ENCODE measurements around the gene GNB1. TPM values are rescaled to one million over a fixed set of nuclear protein-coding genes. Genes with fewer than 3 reads are reported as not detected.

The GNB1 gene
- total RNA-seq, 8 experiments from 2014 or later = 70.0 to 394 (median 196) TPM

DNA sequence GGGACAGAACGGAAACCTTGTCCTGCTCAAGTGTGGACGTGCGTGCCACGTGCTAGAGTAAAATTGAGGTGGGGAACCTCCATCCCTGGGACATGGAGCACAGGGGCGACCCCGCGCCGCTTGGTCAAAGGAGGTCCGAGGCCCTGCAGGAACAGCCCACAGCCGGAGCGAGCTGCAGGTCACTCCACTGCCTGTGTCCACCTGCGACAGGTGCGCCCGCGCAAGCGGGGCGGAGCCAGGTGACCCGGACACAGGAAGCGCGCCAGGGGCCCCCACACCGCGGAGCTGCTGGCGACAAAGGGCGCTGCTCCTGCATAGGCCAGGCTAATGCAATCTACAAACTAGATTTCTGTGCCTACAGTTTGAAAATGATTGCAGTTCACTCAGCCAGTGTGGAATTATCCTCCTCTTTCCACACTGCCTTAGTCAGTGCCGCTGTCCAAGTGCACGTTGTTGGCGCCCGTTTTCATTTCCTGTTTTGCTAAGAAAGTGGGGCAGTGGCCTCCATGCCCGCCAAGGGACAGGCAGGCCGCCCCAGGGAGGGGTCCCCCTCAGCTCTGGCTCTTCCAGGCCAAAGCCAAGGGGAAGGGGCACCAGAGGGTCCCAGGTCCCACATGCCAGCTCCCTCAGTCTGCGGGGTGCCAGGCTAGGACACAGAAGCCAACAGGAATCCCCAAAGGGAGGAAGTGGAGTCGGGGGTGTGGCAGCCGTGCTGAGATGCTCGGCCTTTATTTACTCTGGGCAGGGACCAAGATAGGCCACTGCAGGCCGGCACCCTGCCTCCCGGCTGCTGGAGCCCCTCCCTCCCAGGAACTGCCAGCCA lies 108.3 kb downstream of the GNB1 start:
- 8 to 53% (median 32%) methylated on average over 2 to 16 of the region's 36 CpGs; no CpG with 5 or more reads in 4 of the 10 experiments for WGBS, 10 experiments
- H3K4me3 ChIP-seq = no peak overlapping the region
- ATAC-seq (replicated peaks in 6 of 8) = peak in 3 of 8 experiments; percentile 6 to 26 (median 11)
- peaks cover 31 to 32% of the 10 kb centered on the region in 2 donors for H3K4me1 ChIP-seq (replicated peaks in 1 of 2)
- no peak overlapping the region for H3K27ac ChIP-seq
- in situ Hi-C loops (cut with MboI; ENCODE audit: low pct_unique_long_range_greater_than_20kb in 2 of 9, low sequenced_read_pairs in 9 of 9, unreplicated experiment in 9 of 9) = no loop called here

DNA sequence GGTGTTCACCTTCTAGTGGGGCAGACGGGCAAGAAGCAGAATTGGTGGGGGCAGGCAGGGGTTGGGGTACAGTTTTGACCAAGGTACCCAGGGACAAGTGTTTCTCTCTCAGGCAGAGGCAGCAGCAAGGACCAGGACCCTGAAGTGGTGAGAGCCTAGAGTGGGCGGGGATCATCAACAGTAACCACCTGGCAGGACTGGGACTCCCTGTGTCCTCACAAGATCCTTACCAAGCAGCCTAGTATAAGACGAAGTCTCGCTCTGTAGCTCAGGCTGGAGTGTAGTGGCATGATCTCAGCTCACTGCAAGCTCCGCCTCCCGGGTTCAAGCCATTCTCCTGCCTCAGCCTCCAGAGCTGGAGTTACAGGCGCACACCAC lies 109.4 kb downstream of the GNB1 start:
- H3K4me1 ChIP-seq (replicated peaks in 1 of 2) = peaks cover 38% of the 10 kb centered on the region in 2 donors
- in situ Hi-C loops (cut with MboI; ENCODE audit: low pct_unique_long_range_greater_than_20kb in 2 of 9, low sequenced_read_pairs in 9 of 9, unreplicated experiment in 9 of 9) = no loop called here
- no peak overlapping the region for H3K27ac ChIP-seq
- H3K4me3 ChIP-seq = no peak overlapping the region
- ATAC-seq (replicated peaks in 6 of 8) = no peak
- WGBS, 10 experiments = 67 to 100% (median 89%) methylated on average over 3 to 4 of the region's 7 CpGs; no CpG with 5 or more reads in 4 of the 10 experiments

GRCh38 chr1:1780598-1781525 lies 110.0 kb downstream of the GNB1 start:
- Histone ChIP-seq H3K4me1 (replicated peaks in 1 of 2) (peaks cover 38% of the 10 kb centered on the region in 2 donors), H3K4me3 (no peak overlapping the region), H3K27ac (peak overlapping the region; percentile 48 to 55)
- ATAC-seq (replicated peaks in 6 of 8) = no peak
- WGBS, 10 experiments = 78 to 100% (median 100%) methylated on average over 1 to 5 of the region's 7 CpGs; no CpG with 5 or more reads in 5 of the 10 experiments
- in situ Hi-C loops (cut with MboI; ENCODE audit: low pct_unique_long_range_greater_than_20kb in 2 of 9, low sequenced_read_pairs in 9 of 9, unreplicated experiment in 9 of 9) = no loop called here

DNA sequence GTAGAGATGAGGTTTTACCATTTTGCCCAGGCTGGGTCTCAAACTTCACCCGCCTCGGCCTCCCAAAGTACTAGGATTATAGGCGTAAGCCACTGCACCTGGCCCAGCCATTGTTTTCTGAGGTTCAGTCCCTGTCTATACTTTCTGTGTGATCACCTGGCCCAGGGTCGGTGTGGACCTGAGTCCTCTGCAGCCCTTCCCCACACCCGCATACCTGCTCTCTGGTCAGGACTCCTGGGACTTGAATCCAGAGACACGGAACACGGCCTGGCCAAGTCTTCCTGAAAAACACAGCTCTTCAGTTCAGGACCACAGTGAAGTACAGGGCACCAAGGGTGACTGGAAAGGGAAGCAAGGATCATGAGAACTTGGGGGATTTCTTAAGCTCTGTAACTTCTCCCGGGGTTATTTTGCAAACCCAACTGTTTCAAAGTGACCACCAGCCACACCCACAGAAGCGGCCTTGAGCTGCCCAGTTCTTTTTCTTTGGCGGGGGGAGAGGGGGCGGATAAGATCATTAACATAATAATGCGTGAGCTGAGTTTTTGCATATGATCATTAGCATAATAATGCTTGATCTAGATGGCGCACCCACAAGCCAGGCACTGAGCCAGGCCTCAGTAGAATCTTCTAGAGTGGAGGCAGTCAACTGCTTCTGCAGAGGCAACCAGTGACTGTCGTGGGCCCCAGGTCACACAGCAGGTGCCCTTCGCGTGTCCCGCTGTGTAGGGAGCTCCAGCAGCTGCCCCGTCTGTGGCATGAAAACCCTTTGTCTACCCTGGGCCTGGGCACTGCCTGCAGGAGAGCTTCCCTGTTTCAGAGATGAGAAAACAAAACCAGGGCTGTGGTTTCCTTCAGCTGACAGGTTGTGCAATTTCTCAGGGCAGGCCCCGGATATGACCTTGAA lies 110.9 kb downstream of the GNB1 start:
- in situ Hi-C loops (cut with MboI; ENCODE audit: low pct_unique_long_range_greater_than_20kb in 2 of 9, low sequenced_read_pairs in 9 of 9, unreplicated experiment in 9 of 9) = no loop called here
- ATAC-seq (replicated peaks in 6 of 8) = peak; percentile 6 to 45 (median 38)
- 10 to 100% (median 24%) methylated on average over 2 to 15 of the region's 19 CpGs; no CpG with 5 or more reads in 1 of the 10 experiments for WGBS, 10 experiments
- Histone ChIP-seq H3K4me3 (peak overlapping the region in 1 of 5 donors; percentile 89), H3K4me1 (replicated peaks in 1 of 2) (peaks cover 38 to 41% of the 10 kb centered on the region in 2 donors), H3K27ac (peak overlapping the region; percentile 48 to 55)

- peak overlapping the region in 2 of 5 donors; percentile 85 to 89 for H3K4me3 ChIP-seq
- WGBS, 10 experiments = 17 to 88% (median 58%) methylated on average over 2 to 9 of the region's 11 CpGs; no CpG with 5 or more reads in 3 of the 10 experiments
- in situ Hi-C loops (cut with MboI; ENCODE audit: low pct_unique_long_range_greater_than_20kb in 2 of 9, low sequenced_read_pairs in 9 of 9, unreplicated experiment in 9 of 9) = no loop called here
- H3K4me1 ChIP-seq (replicated peaks in 1 of 2) = peaks cover 38 to 41% of the 10 kb centered on the region in 2 donors
- no peak overlapping the region for H3K27ac ChIP-seq
- ATAC-seq (replicated peaks in 6 of 8) = no peak
These were observed 111.6 kb downstream of the GNB1 start for GRCh38 chr1:1779320-1779675.

- peaks cover 38 to 41% of the 10 kb centered on the region in 2 donors for H3K4me1 ChIP-seq (replicated peaks in 1 of 2)
- in situ Hi-C loops (cut with MboI; ENCODE audit: low pct_unique_long_range_greater_than_20kb in 2 of 9, low sequenced_read_pairs in 9 of 9, unreplicated experiment in 9 of 9) = no loop called here
- H3K4me3 ChIP-seq = peak overlapping the region; percentile 65 to 94 (median 85)
- peak; percentile 12 to 59 (median 50) for ATAC-seq (replicated peaks in 6 of 8)
- peak overlapping the region in 1 of 2 donors; percentile 50 for H3K27ac ChIP-seq
- WGBS, 10 experiments = 0 to 48% (median 24%) methylated on average over 1 to 5 of the region's 68 CpGs; no CpG with 5 or more reads in 4 of the 10 experiments
These were observed 112.1 kb downstream of the GNB1 start for GRCh38 chr1:1778663-1779319.

- Histone ChIP-seq H3K27ac (peak within 1 kb of the TSS; percentile 15 to 50), H3K4me1 (replicated peaks in 1 of 2) (peaks cover 38% of the 10 kb centered on the region in 2 donors), H3K4me3 (peak within 1 kb of the TSS; percentile 65 to 94 (median 85))
- WGBS, 10 experiments = 0 to 16% (median 0%) methylated on average over 2 to 13 of the region's 99 CpGs; no CpG with 5 or more reads in 6 of the 10 experiments
- ATAC-seq (replicated peaks in 6 of 8) = peak; percentile 28 to 85 (median 76)
- in situ Hi-C loops (cut with MboI; ENCODE audit: low pct_unique_long_range_greater_than_20kb in 2 of 9, low sequenced_read_pairs in 9 of 9, unreplicated experiment in 9 of 9) = no loop called here
These were observed 112.8 kb downstream of the GNB1 start, which contains the start of gene NADK for GRCh38 chr1:1777950-1778662. Gene NADK (minus strand): TSS chr1:1778470. CDS start chr1:1765406, 13,064 bp downstream.

DNA sequence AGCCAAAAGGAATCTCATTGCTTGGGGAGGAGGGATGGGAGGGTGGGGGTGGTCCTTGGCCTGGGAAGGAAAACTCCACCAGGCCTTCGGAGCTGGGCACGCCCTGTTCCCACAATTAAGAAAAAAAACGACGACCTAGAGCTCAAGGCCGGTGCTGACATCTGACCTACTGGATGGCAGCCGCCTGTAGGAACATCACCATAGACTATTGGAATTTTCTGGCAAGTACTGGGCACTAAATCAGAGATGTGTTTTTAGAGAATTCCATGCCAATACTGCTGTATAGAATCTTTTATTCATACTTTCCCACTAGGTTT lies 113.3 kb downstream of the GNB1 start:
- 0 to 3% (median 0%) methylated on average over 1 to 6 of the region's 6 CpGs; no CpG with 5 or more reads in 5 of the 10 experiments for WGBS, 10 experiments
- H3K4me1 ChIP-seq (replicated peaks in 1 of 2) = peaks cover 33 to 36% of the 10 kb centered on the region in 2 donors

DNA sequence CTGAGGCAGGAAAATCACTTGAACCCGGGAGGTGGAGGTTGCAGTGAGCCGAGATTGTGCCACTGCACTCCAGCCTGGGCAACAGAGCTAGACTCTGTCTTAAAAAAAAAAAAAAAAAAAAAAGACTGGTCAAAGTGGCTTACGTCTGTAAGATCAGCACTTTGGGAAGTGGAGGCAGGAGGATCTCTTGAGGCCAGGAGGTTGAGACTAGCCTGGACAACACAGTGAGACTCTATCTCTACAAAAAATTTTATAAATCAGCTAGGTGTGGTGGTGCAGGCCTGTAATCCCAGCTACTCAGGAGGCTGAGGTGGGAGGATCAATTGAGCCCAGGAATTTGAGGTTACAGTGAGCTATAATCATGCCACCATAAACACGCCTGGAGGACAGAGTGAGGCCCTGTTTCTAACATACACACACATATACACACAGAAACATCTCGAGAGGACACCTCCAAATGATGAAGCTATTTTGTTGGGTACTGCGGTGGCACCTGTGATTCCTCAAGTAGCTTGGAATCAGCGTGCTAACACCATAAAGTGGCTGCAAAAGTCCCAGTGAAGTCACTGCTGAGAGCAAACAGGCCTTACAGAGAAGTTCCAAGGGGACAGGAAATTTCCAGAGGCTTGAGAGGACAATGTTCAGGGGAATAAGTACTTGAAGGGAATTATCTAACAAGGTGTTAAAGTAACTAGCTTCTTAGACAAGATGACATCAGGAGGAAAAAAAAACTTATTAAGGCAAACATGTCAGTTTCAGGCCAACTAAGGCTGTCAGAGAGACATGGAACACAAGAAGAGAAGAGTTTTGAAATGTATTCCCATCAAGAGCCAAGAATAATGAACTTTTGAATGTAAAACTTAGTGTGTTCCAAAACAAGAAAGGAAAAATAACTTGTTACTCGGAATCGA lies 114.0 kb downstream of the GNB1 start:
- Histone ChIP-seq H3K4me1 (replicated peaks in 1 of 2) (peaks cover 27 to 31% of the 10 kb centered on the region in 2 donors), H3K27ac (no peak overlapping the region), H3K4me3 (peak overlapping the region; percentile 65 to 94 (median 85))
- ATAC-seq (replicated peaks in 6 of 8) = no peak
- 0 to 86% (median 57%) methylated on average over 1 to 9 of the region's 9 CpGs; no CpG with 5 or more reads in 1 of the 10 experiments for WGBS, 10 experiments
- in situ Hi-C loops (cut with MboI; ENCODE audit: low pct_unique_long_range_greater_than_20kb in 2 of 9, low sequenced_read_pairs in 9 of 9, unreplicated experiment in 9 of 9) = no loop called here

More for the DNA sequence above, 113.3 kb downstream of the GNB1 start:
- ATAC-seq (replicated peaks in 6 of 8) = peak in 2 of 8 experiments; percentile 1 to 4
- H3K4me3 ChIP-seq = peak overlapping the region; percentile 65 to 94 (median 85)
- in situ Hi-C loops (cut with MboI; ENCODE audit: low pct_unique_long_range_greater_than_20kb in 2 of 9, low sequenced_read_pairs in 9 of 9, unreplicated experiment in 9 of 9) = no loop called here
- H3K27ac ChIP-seq = no peak overlapping the region

- no peak for ATAC-seq (replicated peaks in 6 of 8)
- in situ Hi-C loops (cut with MboI; ENCODE audit: low pct_unique_long_range_greater_than_20kb in 2 of 9, low sequenced_read_pairs in 9 of 9, unreplicated experiment in 9 of 9) = no loop called here
- Histone ChIP-seq H3K27ac (no peak overlapping the region), H3K4me1 (replicated peaks in 1 of 2) (peaks cover 17 to 21% of the 10 kb centered on the region in 2 donors), H3K4me3 (no peak overlapping the region)
- WGBS, 10 experiments = 53 to 100% (median 83%) methylated on average over 2 to 11 of the region's 11 CpGs
These were observed 115.3 kb downstream of the GNB1 start for GRCh38 chr1:1775327-1776226.
